ENCODE results near the gene YEATS4. TPM values are rescaled to one million over a fixed set of nuclear protein-coding genes. Genes with fewer than 3 reads are reported as not detected.

YEATS4 gene
- total RNA-seq, 1 experiment from 2014 or later = 37.1 TPM

DNA sequence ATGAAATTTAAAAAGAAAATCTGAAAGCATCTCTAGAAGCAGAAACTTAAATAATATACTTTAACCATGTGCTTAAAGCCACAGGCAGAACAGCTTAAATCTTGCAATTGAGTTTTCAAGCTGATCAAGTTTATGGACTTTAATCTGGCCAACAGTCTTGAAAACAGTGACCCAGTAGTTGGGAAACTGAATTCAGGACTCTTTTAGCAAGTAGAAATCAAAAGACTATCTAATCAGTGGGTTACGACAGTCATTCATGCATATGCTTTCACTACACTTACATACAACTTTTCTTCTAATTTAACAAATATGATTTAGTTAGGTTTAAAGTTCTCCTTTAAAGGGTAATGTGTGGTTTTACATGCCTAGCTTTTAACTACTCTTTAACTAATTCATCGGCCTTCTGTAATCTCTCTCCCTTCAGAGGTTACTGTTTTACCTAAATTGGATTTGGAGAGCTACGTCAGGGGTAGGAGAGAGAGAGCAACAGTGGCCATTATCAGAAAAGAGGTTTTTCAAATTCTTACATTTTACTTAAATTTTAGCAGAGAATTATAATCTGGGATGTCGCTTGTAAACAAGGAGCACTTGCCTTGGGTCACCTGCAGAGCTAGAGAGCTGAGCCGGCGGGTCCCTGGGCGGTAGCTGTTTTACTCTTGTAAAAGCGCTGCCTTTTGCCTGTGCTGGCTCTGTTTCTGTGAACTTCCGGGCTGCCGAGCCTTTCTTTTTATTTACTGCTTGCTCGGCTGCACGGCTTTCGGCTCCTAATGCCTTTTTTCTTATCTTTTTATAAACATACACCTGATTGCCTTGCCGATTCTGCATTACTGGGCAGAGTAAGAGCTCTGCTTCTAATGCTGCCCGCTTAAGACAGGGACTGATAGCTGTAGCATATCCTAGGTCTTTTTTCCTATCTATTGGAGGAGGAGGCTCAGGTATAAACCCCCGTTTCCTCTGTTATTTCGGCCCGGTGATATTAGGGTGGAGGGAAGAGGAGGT is 28.8 kb upstream of the YEATS4 start:
- Mint-ChIP-seq H3K9me3 (peaks cover 3% of the 10 kb centered on the region; the same call in 1 of the 2 replicates), H3K4me1 (peaks cover 60% of the 10 kb centered on the region), H3K36me3 (no peaks in the 10 kb centered on the region), H3K4me3 (peak overlapping the region; percentile 64), H3K27ac (peak overlapping the region; percentile 93), H3K27me3 (ENCODE audit: low read depth) (no peaks in the 10 kb centered on the region)
- peak; percentile 85 for ATAC-seq
- peak; percentile 62 for DNase-seq (ENCODE audit: low spot score)
- TF ChIP-seq, protein P1, sequence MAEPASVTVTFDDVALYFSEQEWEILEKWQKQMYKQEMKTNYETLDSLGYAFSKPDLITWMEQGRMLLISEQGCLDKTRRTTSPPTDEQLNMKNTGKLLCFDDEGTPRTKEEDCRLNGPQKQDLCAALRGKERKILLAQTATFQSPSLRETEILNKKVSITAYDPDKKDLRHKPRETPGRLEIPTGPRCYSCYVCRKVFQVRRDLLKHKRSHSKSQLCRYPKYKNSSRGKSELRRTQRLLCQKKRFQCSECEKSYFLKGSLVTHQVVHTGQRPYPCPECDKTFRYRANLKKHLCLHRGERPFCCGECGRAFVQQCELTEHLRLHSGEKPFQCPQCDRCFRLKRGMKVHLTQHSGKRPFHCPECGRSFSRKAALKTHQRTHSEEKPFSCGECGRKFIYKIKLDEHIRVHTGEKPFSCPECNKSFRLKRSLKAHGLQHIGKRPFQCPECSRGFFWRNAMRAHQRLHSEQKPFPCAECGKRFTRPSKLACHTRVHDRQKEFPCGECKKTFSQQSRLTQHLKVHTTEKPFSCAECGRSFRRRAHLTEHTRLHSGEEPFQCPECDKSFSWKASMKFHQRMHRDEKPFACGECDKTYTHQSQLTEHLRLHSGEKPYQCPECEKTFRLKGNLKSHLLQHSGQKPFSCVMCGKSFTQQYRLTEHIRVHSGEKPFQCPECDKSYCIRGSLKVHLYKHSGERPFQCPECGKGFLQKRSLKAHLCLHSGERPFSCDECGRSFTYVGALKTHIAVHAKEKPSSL (CRISPR knock-in tag; conservative IDR thresholded peaks at IDR 0.05) = no peak
- TF ChIP-seq RORB (CRISPR knock-in tag; IDR thresholded peaks at IDR 0.05) (no peak), TP53 (CRISPR knock-in tag; IDR thresholded peaks at IDR 0.05) (no peak), CREB1 (CRISPR knock-in tag; IDR thresholded peaks at IDR 0.05) (no peak), NR2C2 (CRISPR knock-in tag; IDR thresholded peaks at IDR 0.05) (no peak)
- TF ChIP-seq, protein P2, sequence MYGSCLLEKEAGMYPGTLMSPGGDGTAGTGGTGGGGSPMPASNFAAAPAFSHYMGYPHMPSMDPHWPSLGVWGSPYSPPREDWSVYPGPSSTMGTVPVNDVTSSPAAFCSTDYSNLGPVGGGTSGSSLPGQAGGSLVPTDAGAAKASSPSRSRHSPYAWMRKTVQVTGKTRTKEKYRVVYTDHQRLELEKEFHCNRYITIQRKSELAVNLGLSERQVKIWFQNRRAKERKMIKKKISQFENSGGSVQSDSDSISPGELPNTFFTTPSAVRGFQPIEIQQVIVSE (CRISPR knock-in tag; IDR thresholded peaks at IDR 0.05; ENCODE audit: borderline replicate concordance) = no peak
- ChIA-PET POLR2A (no interaction called here), CTCF (interaction anchor here (0.7 to 1.8 kb wide), 7 partner anchors 9 to 240 kb away, joined by 3 to 6 read pairs (median 3); no protein-coding TSS in a partner anchor)

DNA sequence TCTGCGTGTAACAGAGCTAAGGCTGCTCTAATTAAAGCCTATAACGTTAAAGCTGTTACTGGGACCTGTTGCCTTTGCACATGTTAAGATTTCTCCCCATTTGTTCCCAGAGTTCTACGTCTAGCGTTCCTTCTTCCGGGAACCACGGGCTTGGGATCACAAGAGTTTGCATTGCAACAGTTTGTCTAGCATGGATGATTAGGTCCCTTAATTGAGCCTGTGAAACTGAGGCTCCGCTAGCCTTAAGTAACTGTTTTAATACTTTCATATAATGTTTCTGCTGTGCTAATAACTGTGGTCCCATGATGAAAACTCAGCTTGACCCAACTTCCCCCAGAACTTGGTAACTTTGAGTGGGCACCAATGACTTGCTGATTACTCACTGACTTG is 28.0 kb upstream of the YEATS4 start:
- no peaks in the 10 kb centered on the region for H3K36me3 Mint-ChIP-seq
- DNase-seq (ENCODE audit: low spot score) (no peak), ATAC-seq (no peak)
- no peaks in the 10 kb centered on the region for H3K27me3 Mint-ChIP-seq (ENCODE audit: low read depth)
- TF ChIP-seq NFE2L1 (CRISPR knock-in tag; IDR thresholded peaks at IDR 0.05) = no peak
- H3K9me3 Mint-ChIP-seq = peaks cover 2% of the 10 kb centered on the region; the same call in 1 of the 2 replicates
- peaks cover 60% of the 10 kb centered on the region for H3K4me1 Mint-ChIP-seq
- CTCF ChIA-PET = interaction anchor here (1.2 to 1.8 kb wide), 3 partner anchors 9 to 239 kb away, joined by 3 to 6 read pairs (median 3); no protein-coding TSS in a partner anchor
- POLR2A ChIA-PET = no interaction called here
- peak overlapping the region; percentile 93 for H3K27ac Mint-ChIP-seq
- H3K4me3 Mint-ChIP-seq = peak overlapping the region; percentile 64

GRCh38 chr12:69331909-69332684 is 27.4 kb upstream of the YEATS4 start:
- Mint-ChIP-seq H3K4me1 (peaks cover 60% of the 10 kb centered on the region), H3K4me3 (peak overlapping the region; percentile 64), H3K9me3 (no peaks in the 10 kb centered on the region), H3K27ac (peak overlapping the region; percentile 83), H3K36me3 (no peaks in the 10 kb centered on the region), H3K27me3 (ENCODE audit: low read depth) (no peaks in the 10 kb centered on the region)
- ATAC-seq (no peak), DNase-seq (ENCODE audit: low spot score) (no peak)
- CTCF ChIA-PET = interaction anchor here (1.5 to 1.8 kb wide), 2 partner anchors 8 to 239 kb away, joined by 3 to 6 read pairs; no protein-coding TSS in a partner anchor
- POLR2A ChIA-PET = no interaction called here
- no peak for TF ChIP-seq PREB (CRISPR knock-in tag; IDR thresholded peaks at IDR 0.05; ENCODE audit: borderline replicate concordance)
- no peak for TF ChIP-seq MYBL2 (CRISPR knock-in tag; IDR thresholded peaks at IDR 0.05)
- TF ChIP-seq, protein P3, sequence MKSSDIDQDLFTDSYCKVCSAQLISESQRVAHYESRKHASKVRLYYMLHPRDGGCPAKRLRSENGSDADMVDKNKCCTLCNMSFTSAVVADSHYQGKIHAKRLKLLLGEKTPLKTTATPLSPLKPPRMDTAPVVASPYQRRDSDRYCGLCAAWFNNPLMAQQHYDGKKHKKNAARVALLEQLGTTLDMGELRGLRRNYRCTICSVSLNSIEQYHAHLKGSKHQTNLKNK (CRISPR knock-in tag; IDR thresholded peaks at IDR 0.05) = no peak
- TF ChIP-seq, protein P4, sequence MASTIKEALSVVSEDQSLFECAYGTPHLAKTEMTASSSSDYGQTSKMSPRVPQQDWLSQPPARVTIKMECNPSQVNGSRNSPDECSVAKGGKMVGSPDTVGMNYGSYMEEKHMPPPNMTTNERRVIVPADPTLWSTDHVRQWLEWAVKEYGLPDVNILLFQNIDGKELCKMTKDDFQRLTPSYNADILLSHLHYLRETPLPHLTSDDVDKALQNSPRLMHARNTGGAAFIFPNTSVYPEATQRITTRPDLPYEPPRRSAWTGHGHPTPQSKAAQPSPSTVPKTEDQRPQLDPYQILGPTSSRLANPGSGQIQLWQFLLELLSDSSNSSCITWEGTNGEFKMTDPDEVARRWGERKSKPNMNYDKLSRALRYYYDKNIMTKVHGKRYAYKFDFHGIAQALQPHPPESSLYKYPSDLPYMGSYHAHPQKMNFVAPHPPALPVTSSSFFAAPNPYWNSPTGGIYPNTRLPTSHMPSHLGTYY (CRISPR knock-in tag; IDR thresholded peaks at IDR 0.05) = no peak
- no peak for TF ChIP-seq ATF2 (CRISPR knock-in tag; IDR thresholded peaks at IDR 0.05; ENCODE audit: borderline replicate concordance, low read depth)
- TF ChIP-seq ESRRA (CRISPR knock-in tag; IDR thresholded peaks at IDR 0.05; ENCODE audit: borderline replicate concordance) = no peak
- TF ChIP-seq HMGA2 (CRISPR knock-in tag; IDR thresholded peaks at IDR 0.05) = no peak
- TF ChIP-seq, protein P5, sequence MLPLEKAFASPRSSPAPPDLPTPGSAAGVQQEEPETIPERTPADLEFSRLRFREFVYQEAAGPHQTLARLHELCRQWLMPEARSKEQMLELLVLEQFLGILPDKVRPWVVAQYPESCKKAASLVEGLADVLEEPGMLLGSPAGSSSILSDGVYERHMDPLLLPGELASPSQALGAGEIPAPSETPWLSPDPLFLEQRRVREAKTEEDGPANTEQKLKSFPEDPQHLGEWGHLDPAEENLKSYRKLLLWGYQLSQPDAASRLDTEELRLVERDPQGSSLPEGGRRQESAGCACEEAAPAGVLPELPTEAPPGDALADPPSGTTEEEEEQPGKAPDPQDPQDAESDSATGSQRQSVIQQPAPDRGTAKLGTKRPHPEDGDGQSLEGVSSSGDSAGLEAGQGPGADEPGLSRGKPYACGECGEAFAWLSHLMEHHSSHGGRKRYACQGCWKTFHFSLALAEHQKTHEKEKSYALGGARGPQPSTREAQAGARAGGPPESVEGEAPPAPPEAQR (CRISPR knock-in tag; IDR thresholded peaks at IDR 0.05) = no peak
- no peak for TF ChIP-seq GTF2I (CRISPR knock-in tag; conservative IDR thresholded peaks at IDR 0.05)
- no peak for TF ChIP-seq NFATC4 (CRISPR knock-in tag; IDR thresholded peaks at IDR 0.05)
- no peak for TF ChIP-seq CREM (CRISPR knock-in tag; IDR thresholded peaks at IDR 0.05)
